SW 1271 (cell line): ENCODE measurements around the gene SLF1.

Experiments used
- DNase-seq, 2 experiments: peaks; one replicate each; lab custom pipeline; 2025; lab: John Stamatoyannopoulos, UW

The SLF1 gene

GRCh38 chr5:94711785-94712184, 93.3 kb downstream of the SLF1 start:
- DNase-seq, result no peak

- DNase-seq, result no peak
Observed at GRCh38 chr5:94715768-94716167, 97.3 kb downstream of the SLF1 start.

GRCh38 chr5:94725142-94725541, 106.7 kb downstream of the SLF1 start:
- no peak for DNase-seq

GRCh38 chr5:94731471-94731870, 113.0 kb downstream of the SLF1 start:
- DNase-seq, result no peak

GRCh38 chr5:94736498-94736897, 118.0 kb downstream of the SLF1 start:
- DNase-seq, result no peak

DNA sequence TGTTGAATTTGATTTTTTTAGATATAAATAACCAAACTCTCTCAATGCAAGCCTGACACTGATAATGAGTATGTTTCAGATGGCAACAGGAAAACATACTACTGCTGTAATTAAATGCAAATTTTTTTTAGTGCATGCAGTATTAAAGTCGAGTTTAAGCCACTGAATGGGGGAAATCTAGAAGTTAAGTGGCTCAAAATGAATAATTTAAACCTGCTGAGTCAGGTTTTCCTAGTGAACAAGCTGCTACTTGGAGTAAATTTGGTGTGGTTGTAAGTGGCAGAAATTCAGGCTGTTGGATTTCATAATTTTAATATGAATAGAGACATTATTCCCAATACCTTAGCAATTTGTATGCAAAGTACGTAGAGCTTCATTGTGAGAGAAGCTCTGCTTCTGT, 121.8 kb downstream of the SLF1 start:
- no peak for DNase-seq

DNA sequence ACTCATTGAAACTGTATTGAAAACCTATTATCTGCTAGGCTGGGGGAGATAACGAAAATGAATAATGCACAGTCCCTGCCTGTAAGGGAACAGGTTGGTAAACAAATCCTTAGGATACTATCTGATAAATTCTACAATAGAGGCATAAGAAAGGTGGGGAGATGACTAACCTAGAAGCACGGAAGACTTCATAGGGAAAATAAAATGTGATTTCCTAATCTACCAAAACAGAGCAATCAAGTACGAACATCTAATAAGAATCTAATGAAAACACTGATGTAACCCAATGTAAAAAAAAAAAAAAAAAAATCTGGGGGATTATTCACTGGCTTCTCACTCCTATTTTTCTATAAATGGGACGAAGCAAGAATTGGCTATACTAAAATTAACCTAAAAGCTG, 124.4 kb downstream of the SLF1 start:
- no peak for DNase-seq

DNA sequence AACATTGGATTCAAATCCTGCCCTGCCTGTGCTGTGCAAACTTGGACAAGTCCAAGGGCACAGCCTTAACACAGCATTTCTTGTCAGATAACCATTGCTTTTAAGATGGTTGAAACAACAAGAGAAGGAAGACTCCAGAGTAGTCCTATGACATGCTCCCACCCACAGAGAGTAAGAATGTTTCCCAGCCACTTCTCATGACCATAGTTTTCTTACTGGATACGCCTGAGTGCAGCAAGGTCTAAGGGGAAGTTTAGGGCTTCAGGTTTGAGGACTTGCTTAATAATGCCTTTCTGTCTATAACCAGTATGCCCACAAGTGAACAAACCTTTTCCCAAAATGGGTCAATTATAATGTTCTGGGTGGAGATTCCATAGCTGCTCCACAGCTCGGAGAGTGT, 126.4 kb downstream of the SLF1 start:
- no peak for DNase-seq

- DNase-seq, result no peak
Observed at GRCh38 chr5:94745786-94746730, 127.6 kb downstream of the SLF1 start.

DNA sequence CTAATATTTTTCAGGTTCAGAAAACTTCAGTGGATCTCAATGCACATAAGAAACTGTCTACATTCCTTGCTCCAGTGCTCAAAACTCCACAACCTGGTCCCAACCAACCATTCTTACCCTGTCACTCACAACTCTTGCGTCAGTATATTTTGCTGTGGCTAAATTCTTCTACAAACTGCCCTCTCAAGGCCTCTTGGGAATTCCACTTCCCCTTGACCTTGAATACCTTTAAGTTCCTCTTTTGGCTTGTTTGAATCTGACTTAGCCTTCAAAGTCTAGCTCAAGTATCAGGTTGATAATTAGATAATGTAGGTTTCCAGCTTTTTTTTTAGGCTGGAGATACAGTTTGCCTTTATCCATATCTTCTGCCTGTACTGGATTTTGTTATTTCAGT, 128.3 kb downstream of the SLF1 start:
- no peak for DNase-seq
